Type B pancreatic cell (in vitro differentiated cells): Measurements from ENCODE around the gene SSX4. TPM values are rescaled to one million over a fixed set of nuclear protein-coding genes. Genes with fewer than 3 reads are reported as not detected.
"Not testable (repeated sequence)": the region's sequence is repeated elsewhere in the genome, so short reads cannot be mapped to it uniquely, and the experiment has no call there.

Experiments used
- DNase-seq: peaks from one replicate; pipeline ENCODE4 v3.0.0; 2021; ENCODE audit warnings: mixed read lengths; ENCODE audit not compliant: unreplicated experiment; ENCODE audit errors: extremely low spot score
- H3K27ac Mint-ChIP-seq: 2 replicates; pipeline ENCODE4 v1.8.0; 2021; ENCODE audit warnings: mild to moderate bottlenecking, mixed read lengths
- H3K27me3 Mint-ChIP-seq: 2 replicates; pipeline ENCODE4 v1.8.0; 2021; ENCODE audit warnings: mixed read lengths
- H3K36me3 Mint-ChIP-seq: 2 replicates; pipeline ENCODE4 v1.8.0; 2021; ENCODE audit warnings: mixed read lengths
- H3K4me1 Mint-ChIP-seq: one replicate; pipeline ENCODE4 v1.8.0; 2021; ENCODE audit warnings: mixed read lengths; ENCODE audit not compliant: unreplicated experiment
- H3K4me3 Mint-ChIP-seq: 2 replicates; pipeline ENCODE4 v1.8.0; 2021; ENCODE audit warnings: mild to moderate bottlenecking, mixed read lengths
- H3K9me3 Mint-ChIP-seq: 2 replicates; pipeline ENCODE4 v1.8.0; 2021; ENCODE audit warnings: mixed read lengths
- long read RNA-seq: library from polyadenylated mRNA; unstranded; transcript quantifications from one replicate; pipeline ENCODE4 v2.0.0, GENCODE V29; 2020
- total RNA-seq: library from RNA; stranded (reverse); gene quantifications from 2 replicates; pipeline ENCODE4 v1.2.1, GENCODE V29; 2021; ENCODE audit warnings: low replicate concordance
- TF ChIP-seq, protein P1 (sequence below): fragments of 200-600 bp; sonication (generic); conservative IDR thresholded peaks from 2 replicates; pipeline ENCODE4 v1.5.0; 2021; ENCODE audit warnings: antibody characterized with exemption, mild to moderate bottlenecking

The SSX4 gene
- total RNA-seq, result not detected in 2 replicates
- long read RNA-seq, result 0 reads

DNA sequence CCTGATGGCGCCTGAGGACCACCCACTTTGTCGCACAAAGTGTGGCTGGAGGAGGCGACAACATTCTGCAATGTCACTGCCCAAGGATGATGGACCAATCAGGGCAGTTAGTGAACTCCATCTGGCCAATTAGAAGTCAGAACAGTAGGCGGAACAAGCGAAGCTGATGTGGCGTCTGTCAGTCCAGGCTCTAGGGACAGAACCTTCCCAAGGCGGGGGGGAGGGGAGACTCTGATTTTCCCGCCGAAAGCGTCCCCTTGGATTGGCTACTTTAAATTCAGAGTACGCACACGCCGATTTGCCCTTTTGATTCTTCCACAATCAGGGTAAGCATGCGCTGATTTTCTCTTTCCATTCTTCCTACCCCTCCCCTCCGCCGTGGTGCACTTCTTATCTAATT is at the start of gene SSX4:
Gene SSX4, plus strand, starts transcription at position 301 of the 400 bp plus-strand sequence. CDS start 515 bp downstream, outside the sequence.
- H3K4me1 Mint-ChIP-seq, H3K9me3 Mint-ChIP-seq, DNase-seq, H3K27ac Mint-ChIP-seq, H3K4me3 Mint-ChIP-seq, H3K27me3 Mint-ChIP-seq, H3K36me3 Mint-ChIP-seq: not testable (repeated sequence)

DNA sequence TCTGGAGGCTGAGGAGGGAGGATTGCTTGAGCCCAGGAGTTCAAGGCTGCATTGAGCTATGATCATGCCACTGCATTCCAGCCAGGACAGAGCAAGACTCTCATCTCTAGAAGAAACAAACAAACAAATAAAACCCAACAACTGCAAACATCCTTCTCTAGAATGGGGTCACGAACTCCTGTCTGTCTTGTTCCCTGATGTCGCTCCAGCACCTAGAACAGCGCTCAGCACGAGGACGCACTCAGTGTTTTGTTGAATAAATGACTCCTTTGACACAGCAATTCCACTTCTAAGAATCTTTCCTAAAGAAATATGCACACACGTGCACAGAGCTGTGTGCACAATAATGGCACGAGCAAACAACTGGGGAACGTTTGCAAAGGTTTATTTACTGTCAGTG is 37.3 kb upstream of the SSX4 start:
- not testable (repeated sequence) for H3K4me1 Mint-ChIP-seq, H3K4me3 Mint-ChIP-seq, DNase-seq, H3K27me3 Mint-ChIP-seq, H3K9me3 Mint-ChIP-seq, H3K36me3 Mint-ChIP-seq, H3K27ac Mint-ChIP-seq

DNA sequence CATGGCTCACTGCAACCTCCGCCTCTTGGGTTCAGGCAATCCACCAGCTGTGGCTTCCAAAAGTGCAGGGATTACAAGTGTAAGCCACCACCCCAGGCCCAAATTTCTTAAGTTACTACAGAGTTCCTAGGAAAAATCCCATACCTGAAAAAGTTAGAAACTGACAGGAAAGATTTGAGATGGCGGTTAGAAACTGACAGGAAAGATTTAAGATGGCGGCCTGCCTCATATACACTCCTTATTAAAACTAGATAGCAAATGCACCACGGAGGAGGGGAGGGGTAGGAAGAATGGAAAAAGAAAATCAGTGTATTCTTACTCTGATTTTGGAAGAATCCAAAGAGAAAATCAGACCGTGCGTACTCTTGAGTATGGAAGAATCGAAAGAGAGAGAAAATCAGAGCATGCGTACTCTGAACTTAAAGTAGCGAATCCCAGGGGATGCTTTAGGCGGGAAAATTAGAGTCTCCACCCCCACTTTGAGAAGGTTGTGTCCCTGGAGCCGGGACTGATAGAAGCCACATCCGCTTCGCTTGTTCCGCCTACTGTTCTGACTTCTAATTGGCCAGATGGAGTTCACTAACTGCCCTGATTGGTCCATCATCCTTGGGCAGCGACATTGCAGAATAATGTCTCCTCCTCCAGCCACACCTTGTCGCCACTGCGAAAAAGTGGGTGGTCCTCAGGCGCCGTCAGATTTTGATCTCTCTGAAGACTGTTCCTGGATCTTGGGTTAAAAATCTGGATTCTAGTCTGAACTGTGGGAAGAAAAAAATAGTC is 26.8 kb upstream of the SSX4 start, which contains the start of gene SSX3:
Gene SSX3, minus strand, starts transcription at position 389 of the 780 bp plus-strand sequence. CDS start 1,454 bp downstream, outside the sequence.
- H3K4me1 Mint-ChIP-seq, H3K9me3 Mint-ChIP-seq, H3K27me3 Mint-ChIP-seq, H3K4me3 Mint-ChIP-seq, DNase-seq, H3K27ac Mint-ChIP-seq, H3K36me3 Mint-ChIP-seq: not testable (repeated sequence)

- H3K9me3 Mint-ChIP-seq, result no peaks in the 10 kb centered on the region
- H3K27ac Mint-ChIP-seq, result no peak overlapping the region
- no peaks in the 10 kb centered on the region for H3K36me3 Mint-ChIP-seq
- DNase-seq, result no peak
- no peaks in the 10 kb centered on the region for H3K27me3 Mint-ChIP-seq
- TF ChIP-seq, protein P1, sequence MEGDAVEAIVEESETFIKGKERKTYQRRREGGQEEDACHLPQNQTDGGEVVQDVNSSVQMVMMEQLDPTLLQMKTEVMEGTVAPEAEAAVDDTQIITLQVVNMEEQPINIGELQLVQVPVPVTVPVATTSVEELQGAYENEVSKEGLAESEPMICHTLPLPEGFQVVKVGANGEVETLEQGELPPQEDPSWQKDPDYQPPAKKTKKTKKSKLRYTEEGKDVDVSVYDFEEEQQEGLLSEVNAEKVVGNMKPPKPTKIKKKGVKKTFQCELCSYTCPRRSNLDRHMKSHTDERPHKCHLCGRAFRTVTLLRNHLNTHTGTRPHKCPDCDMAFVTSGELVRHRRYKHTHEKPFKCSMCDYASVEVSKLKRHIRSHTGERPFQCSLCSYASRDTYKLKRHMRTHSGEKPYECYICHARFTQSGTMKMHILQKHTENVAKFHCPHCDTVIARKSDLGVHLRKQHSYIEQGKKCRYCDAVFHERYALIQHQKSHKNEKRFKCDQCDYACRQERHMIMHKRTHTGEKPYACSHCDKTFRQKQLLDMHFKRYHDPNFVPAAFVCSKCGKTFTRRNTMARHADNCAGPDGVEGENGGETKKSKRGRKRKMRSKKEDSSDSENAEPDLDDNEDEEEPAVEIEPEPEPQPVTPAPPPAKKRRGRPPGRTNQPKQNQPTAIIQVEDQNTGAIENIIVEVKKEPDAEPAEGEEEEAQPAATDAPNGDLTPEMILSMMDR, result no peak
- no peak overlapping the region for H3K4me3 Mint-ChIP-seq
- H3K4me1 Mint-ChIP-seq, result no peaks in the 10 kb centered on the region
Measured at GRCh38 chrX:48357681-48358080, 25.7 kb upstream of the SSX4 start.

DNA sequence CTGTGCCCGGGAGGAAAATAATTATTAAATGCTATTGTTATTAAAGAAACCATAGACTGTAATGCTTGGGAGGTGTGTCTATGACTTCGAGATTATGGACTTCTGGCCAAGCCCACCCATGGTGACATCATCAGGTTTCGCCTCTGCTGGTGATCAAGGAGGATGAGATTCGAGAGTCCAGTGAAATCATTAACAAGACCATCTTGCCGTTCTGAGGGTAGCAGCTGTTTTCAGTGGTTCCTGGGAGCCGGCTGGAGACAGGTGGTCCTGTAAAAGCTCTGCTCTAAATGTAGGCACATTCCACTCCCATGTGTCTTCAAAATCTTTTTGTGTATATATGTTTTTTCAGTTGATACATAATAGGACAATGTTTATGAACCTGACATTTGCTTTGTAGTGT is 24.1 kb upstream of the SSX4 start:
- H3K4me3 Mint-ChIP-seq, H3K9me3 Mint-ChIP-seq, H3K4me1 Mint-ChIP-seq, H3K27ac Mint-ChIP-seq, H3K27me3 Mint-ChIP-seq, H3K36me3 Mint-ChIP-seq, DNase-seq: not testable (repeated sequence)

GRCh38 chrX:48367717-48368408 is 15.5 kb upstream of the SSX4 start:
- H3K27me3 Mint-ChIP-seq, H3K36me3 Mint-ChIP-seq, H3K4me1 Mint-ChIP-seq, H3K27ac Mint-ChIP-seq, H3K9me3 Mint-ChIP-seq, DNase-seq, H3K4me3 Mint-ChIP-seq: not testable (repeated sequence)

DNA sequence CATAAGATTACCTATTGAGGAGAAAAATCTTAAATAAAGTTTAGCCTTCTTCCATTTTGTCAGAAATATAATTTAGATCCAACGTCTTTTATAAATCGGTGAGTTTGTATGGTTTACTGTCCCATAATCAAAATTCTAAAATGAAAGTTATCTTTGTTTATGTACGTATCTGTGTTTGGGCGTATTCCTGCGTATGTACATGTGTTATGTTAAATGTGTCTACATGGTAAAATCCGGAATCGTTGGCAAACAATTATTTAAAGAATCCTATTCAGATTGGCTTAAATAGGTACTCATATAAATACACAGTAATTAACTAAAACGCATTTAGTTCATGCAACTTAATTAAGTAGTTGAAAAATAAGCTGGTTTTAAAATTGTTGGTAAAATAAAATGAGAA is 12.9 kb upstream of the SSX4 start:
- not testable (repeated sequence) for H3K27me3 Mint-ChIP-seq, H3K36me3 Mint-ChIP-seq, H3K4me3 Mint-ChIP-seq, DNase-seq, H3K9me3 Mint-ChIP-seq, H3K27ac Mint-ChIP-seq, H3K4me1 Mint-ChIP-seq

DNA sequence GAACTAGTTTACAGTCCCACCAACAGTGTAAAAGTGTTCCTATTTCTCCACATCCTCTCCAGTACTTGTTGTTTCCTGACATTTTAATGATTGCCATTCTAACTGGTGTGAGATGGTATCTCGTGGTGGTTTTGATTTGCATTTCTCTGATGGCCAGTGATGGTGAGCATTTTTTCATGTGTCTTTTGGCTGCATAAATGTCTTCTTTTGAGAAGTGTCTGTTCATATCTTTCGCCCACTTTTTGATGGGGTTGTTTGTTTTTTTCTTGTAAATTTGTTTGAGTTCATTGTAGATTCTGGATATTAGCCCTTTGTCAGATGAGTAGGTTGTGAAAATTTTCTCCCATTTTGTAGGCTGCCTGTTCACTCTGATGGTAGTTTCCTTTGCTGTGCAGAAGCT is 13.6 kb downstream of the SSX4 start:
- not testable (repeated sequence) for DNase-seq, H3K4me1 Mint-ChIP-seq, H3K9me3 Mint-ChIP-seq, H3K27ac Mint-ChIP-seq, H3K27me3 Mint-ChIP-seq, H3K36me3 Mint-ChIP-seq, H3K4me3 Mint-ChIP-seq

DNA sequence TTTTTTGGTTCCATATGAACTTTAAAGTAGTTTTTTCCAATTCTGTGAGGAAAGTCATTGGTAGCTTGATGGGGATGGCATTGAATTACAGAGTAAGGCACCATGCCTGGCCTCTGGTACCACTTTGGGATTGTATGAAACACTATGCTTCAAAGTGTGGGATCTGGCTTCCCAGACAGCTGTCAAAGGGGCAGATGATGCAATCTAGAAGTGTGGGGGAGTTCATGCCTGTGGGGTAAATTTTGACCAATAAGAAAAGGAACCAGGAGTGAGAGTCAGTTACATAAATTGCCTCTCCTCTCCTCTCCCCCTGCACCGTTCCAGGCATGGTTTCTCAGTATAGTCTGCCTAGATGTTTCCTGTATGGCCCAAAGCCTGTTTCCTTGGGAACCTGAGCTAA is 14.5 kb downstream of the SSX4 start:
- H3K27me3 Mint-ChIP-seq, H3K9me3 Mint-ChIP-seq, H3K4me3 Mint-ChIP-seq, DNase-seq, H3K4me1 Mint-ChIP-seq, H3K27ac Mint-ChIP-seq, H3K36me3 Mint-ChIP-seq: not testable (repeated sequence)

DNA sequence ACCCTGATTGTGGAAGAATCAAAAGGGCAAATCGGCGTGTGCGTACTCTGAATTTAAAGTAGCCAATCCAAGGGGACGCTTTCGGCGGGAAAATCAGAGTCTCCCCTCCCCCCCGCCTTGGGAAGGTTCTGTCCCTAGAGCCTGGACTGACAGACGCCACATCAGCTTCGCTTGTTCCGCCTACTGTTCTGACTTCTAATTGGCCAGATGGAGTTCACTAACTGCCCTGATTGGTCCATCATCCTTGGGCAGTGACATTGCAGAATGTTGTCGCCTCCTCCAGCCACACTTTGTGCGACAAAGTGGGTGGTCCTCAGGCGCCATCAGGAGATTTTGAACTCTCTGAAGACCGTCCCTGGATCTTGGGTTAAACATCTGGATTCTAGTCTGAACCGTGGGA is 28.5 kb downstream of the SSX4 start, which contains the start of gene SSX4B:
Gene SSX4B, minus strand, starts transcription at position 101 of the 400 bp plus-strand sequence. CDS start 588 bp downstream, outside the sequence.
- H3K27ac Mint-ChIP-seq, H3K4me1 Mint-ChIP-seq, H3K27me3 Mint-ChIP-seq, DNase-seq, H3K36me3 Mint-ChIP-seq, H3K9me3 Mint-ChIP-seq, H3K4me3 Mint-ChIP-seq: not testable (repeated sequence)

- not testable (repeated sequence) for H3K4me3 Mint-ChIP-seq, H3K27me3 Mint-ChIP-seq
Measured at GRCh38 chrX:48427027-48427716, 43.8 kb downstream of the SSX4 start.

GRCh38 chrX:48429606-48430005 is 46.3 kb downstream of the SSX4 start:
- not testable (repeated sequence) for H3K4me1 Mint-ChIP-seq, H3K27me3 Mint-ChIP-seq, H3K36me3 Mint-ChIP-seq, DNase-seq, H3K27ac Mint-ChIP-seq, H3K9me3 Mint-ChIP-seq, H3K4me3 Mint-ChIP-seq

More at GRCh38 chrX:48427027-48427716, 43.8 kb downstream of the SSX4 start:
- H3K4me1 Mint-ChIP-seq, H3K36me3 Mint-ChIP-seq, H3K27ac Mint-ChIP-seq, DNase-seq, H3K9me3 Mint-ChIP-seq: not testable (repeated sequence)
